Natural killer cell (primary cell): ENCODE measurements around the gene VARS1. TPM values are rescaled to one million over a fixed set of nuclear protein-coding genes. Genes with fewer than 3 reads are reported as not detected.
"Not testable (repeated sequence)": the region's sequence is repeated elsewhere in the genome, so short reads cannot be mapped to it uniquely, and the experiment has no call there.

Source experiments
- ATAC-seq, 3 donors: fragments of 150-1000 bp in 2 of 3; fragments of 200-7000 bp in 1 of 3; cut with Tn5 transposase; 1 replicate in 1 of 3; 2 replicates in 2 of 3; pipeline ENCODE4 v1.10.0; 2021; ENCODE audit warnings: mild to moderate bottlenecking in 2 of 3, moderate library complexity in 2 of 3
- DNase-seq, 2 donors: peaks; one replicate each; pipeline versions ENCODE4 v3.0.0 to v3.0.0-alpha.2; 2013 to 2021; ENCODE audit warnings: mixed read lengths in 1 of 2
- H3K27ac ChIP-seq: one replicate; pipeline ENCODE4 v1.5.1; 2013; ENCODE audit warnings: mild to moderate bottlenecking, low read length
- H3K27me3 ChIP-seq: one replicate; pipeline ENCODE4 v1.6.1; 2013; ENCODE audit warnings: low read length; ENCODE audit not compliant: control insufficient read depth, insufficient read depth
- H3K36me3 ChIP-seq: one replicate; pipeline ENCODE4 v1.6.1; 2013; ENCODE audit warnings: low read length; ENCODE audit not compliant: control insufficient read depth, insufficient read depth
- H3K4me1 ChIP-seq: one replicate; pipeline ENCODE4 v1.6.1; 2013; ENCODE audit warnings: low read length; ENCODE audit not compliant: control insufficient read depth, insufficient read depth
- H3K4me3 ChIP-seq: one replicate; pipeline ENCODE4 v1.5.1; 2013; ENCODE audit warnings: low read length
- H3K9me3 ChIP-seq: one replicate; pipeline ENCODE4 v1.6.1; 2013; ENCODE audit warnings: low read length; ENCODE audit not compliant: control insufficient read depth, insufficient read depth
- H3K27ac Mint-ChIP-seq, 2 donors: one replicate each; pipeline ENCODE4 v1.8.0; 2022; ENCODE audit warnings: mild to moderate bottlenecking in 2 of 2, mixed read lengths in 2 of 2, moderate library complexity in 1 of 2
- H3K27me3 Mint-ChIP-seq, 2 donors: one replicate each; pipeline ENCODE4 v1.8.0; 2022; ENCODE audit warnings: low read depth in 2 of 2, mixed read lengths in 2 of 2
- H3K36me3 Mint-ChIP-seq: one replicate; pipeline ENCODE4 v1.8.0; 2022; ENCODE audit warnings: mixed read lengths
- H3K4me1 Mint-ChIP-seq, 2 donors: one replicate each; pipeline ENCODE4 v1.8.0; 2022; ENCODE audit warnings: mixed read lengths in 2 of 2
- H3K4me3 Mint-ChIP-seq: one replicate; pipeline ENCODE4 v1.8.0; 2022; ENCODE audit warnings: mild to moderate bottlenecking, moderate library complexity, mixed read lengths
- H3K9me3 Mint-ChIP-seq, 2 donors: one replicate each; pipeline ENCODE4 v1.8.0; 2022; ENCODE audit warnings: mixed read lengths in 2 of 2
- WGBS: methylation state at CpG from one replicate; pipeline ENCODE4 v1.1.7; 2013; ENCODE audit warnings: missing lambda C conversion rate; ENCODE audit not compliant: insufficient coverage; 5-methylcytosine and 5-hydroxymethylcytosine counted together
- intact Hi-C: fragments of 100-400 bp; cut with micrococcal nuclease; formaldehyde crosslinking; loops from one replicate; pipeline ENCODE4 v1.14.2; 2022
- total RNA-seq, 4 donors: library from RNA; stranded (reverse); fragments of 120-200 nt in 1 of 4; gene quantifications; one replicate each; pipeline versions ENCODE4 v1.2.3 to v1.2.4, GENCODE V29; 2013 to 2022
- TF ChIP-seq, protein P1 (sequence below): fragments of 200-600 bp; IDR thresholded peaks from one replicate; pipeline ENCODE4 v1.8.0; 2022; ENCODE audit warnings: antibody characterized with exemption

The VARS1 gene
- total RNA-seq, 3 donors from 2014 or later (not counting 1 experiment from before 2014, with no cell fraction given), result 45.2 to 58.6 (median 49.2) TPM

DNA sequence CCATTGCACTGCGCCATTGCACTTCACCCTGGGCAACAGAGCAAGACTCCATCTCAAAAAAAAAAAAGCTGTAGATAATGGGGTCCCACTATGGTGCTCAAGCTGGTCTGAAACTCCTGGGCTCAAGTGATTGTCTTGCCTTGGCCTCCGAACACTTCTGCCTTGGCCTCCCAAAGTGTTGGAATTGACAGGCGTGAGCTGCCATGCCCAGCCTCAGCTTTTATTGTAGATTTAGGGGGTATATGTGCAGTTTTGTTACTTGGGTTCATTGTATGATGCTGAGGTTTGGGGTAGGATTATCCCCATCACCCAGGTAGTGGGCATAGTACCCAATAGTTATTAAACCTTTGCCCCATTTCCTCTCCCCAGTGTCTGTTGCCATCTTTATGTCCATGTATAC is 43.4 kb upstream of the VARS1 start:
- no peaks in the 10 kb centered on the region for H3K9me3 ChIP-seq
- no peak for ATAC-seq
- Mint-ChIP-seq H3K36me3 (peaks cover 6% of the 10 kb centered on the region), H3K27ac (no peak overlapping the region), H3K4me1 (peaks cover 34 to 35% of the 10 kb centered on the region in 2 donors), H3K27me3 (no peaks in the 10 kb centered on the region), H3K4me3 (no peak overlapping the region), H3K9me3 (no peaks in the 10 kb centered on the region)
- peaks cover 34% of the 10 kb centered on the region for H3K36me3 ChIP-seq
- no peak overlapping the region for H3K4me3 ChIP-seq
- intact Hi-C loops, result no loop called here
- H3K27me3 ChIP-seq, result no peaks in the 10 kb centered on the region
- no peak for DNase-seq
- no peak overlapping the region for H3K27ac ChIP-seq
- WGBS, result 98% methylated on average over 3 of the region's 3 CpGs
- TF ChIP-seq, protein P1, sequence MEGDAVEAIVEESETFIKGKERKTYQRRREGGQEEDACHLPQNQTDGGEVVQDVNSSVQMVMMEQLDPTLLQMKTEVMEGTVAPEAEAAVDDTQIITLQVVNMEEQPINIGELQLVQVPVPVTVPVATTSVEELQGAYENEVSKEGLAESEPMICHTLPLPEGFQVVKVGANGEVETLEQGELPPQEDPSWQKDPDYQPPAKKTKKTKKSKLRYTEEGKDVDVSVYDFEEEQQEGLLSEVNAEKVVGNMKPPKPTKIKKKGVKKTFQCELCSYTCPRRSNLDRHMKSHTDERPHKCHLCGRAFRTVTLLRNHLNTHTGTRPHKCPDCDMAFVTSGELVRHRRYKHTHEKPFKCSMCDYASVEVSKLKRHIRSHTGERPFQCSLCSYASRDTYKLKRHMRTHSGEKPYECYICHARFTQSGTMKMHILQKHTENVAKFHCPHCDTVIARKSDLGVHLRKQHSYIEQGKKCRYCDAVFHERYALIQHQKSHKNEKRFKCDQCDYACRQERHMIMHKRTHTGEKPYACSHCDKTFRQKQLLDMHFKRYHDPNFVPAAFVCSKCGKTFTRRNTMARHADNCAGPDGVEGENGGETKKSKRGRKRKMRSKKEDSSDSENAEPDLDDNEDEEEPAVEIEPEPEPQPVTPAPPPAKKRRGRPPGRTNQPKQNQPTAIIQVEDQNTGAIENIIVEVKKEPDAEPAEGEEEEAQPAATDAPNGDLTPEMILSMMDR, result no peak
- H3K4me1 ChIP-seq, result peaks cover 41% of the 10 kb centered on the region

DNA sequence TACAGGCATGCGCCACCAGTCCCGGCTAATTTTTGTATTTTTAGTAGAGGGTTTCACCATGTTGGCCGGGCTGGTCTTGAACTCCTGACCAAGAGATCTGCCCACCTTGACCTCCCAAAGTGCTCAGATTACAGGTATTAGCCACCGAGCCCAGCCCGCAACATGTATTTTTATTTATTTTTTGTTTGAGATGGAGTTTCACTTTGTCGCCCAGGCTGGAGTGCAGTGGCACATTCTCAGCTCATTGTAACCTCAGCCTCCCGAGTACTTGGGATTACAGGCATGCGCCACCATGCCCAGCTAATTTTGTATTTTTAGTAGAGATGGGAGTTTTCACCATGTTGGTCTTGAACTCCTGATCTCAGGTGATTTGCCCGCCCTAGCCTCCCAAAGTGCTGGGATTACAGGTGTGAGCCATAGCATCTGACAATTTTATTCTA is 42.6 kb upstream of the VARS1 start:
- H3K27me3 Mint-ChIP-seq, H3K4me3 Mint-ChIP-seq, H3K9me3 Mint-ChIP-seq, ATAC-seq, H3K27me3 ChIP-seq, H3K36me3 Mint-ChIP-seq, H3K9me3 ChIP-seq, DNase-seq, H3K4me3 ChIP-seq, intact Hi-C loops, H3K27ac ChIP-seq: not testable (repeated sequence)
- WGBS, result 81% methylated on average over 9 of the region's 9 CpGs
- Histone ChIP-seq H3K36me3 (peaks cover 34% of the 10 kb centered on the region), H3K4me1 (peaks cover 48% of the 10 kb centered on the region)
- Mint-ChIP-seq H3K27ac (peak overlapping the region in 1 of 2 donors; percentile 94), H3K4me1 (peaks cover 34 to 35% of the 10 kb centered on the region in 2 donors)

DNA sequence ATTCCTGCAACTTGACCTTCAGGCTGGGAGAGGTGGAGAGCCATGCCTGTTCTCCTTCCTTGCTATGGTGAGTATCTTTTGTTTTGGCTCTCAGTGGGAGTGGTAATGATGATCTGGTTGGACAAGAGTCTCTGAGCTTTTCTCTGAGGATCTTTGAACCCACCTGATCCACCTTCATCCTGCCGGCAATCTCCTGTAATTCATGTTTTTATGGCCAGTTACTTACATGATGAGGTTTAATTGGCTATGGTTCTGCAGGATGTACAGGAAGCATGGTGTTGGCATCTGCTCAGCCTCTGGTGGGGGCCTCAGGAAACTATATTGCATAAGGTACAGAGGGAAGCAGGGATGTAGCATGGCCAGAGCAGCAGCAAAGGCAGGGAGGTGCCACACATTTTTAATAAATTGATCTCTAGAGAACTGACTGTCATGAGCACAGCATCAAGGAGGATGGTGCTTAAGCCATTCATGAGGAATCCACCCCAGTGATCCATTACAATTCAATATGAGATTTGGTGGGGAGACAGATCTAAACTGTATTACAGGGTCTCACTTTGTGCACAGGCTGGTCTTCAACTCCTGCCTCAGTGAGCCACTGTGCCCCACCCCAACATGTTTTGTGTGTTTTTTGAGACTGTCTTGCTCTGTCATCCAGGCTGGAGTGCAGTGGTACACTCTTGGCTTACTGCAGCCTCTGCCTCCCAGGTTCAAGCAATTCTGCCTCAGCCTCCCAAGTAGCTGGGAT is 42.0 kb upstream of the VARS1 start:
- Histone ChIP-seq H3K4me1 (peaks cover 51% of the 10 kb centered on the region), H3K27me3 (no peaks in the 10 kb centered on the region), H3K4me3 (no peak overlapping the region), H3K27ac (peak overlapping the region; percentile 98), H3K9me3 (no peaks in the 10 kb centered on the region), H3K36me3 (peaks cover 34% of the 10 kb centered on the region)
- no peak for ATAC-seq
- peaks cover 6% of the 10 kb centered on the region for H3K36me3 Mint-ChIP-seq
- H3K9me3 Mint-ChIP-seq, result no peaks in the 10 kb centered on the region
- H3K4me1 Mint-ChIP-seq, result peaks cover 34 to 35% of the 10 kb centered on the region in 2 donors
- peak overlapping the region; percentile 94 to 96 for H3K27ac Mint-ChIP-seq
- peak in 1 of 2 donors; percentile 24 for DNase-seq
- no peaks in the 10 kb centered on the region for H3K27me3 Mint-ChIP-seq
- intact Hi-C loops, result no loop called here
- TF ChIP-seq, protein P1, result no peak
- H3K4me3 Mint-ChIP-seq, result peak overlapping the region; percentile 88
- no CpG with 5 or more reads among the region's 1 CpG for WGBS

DNA sequence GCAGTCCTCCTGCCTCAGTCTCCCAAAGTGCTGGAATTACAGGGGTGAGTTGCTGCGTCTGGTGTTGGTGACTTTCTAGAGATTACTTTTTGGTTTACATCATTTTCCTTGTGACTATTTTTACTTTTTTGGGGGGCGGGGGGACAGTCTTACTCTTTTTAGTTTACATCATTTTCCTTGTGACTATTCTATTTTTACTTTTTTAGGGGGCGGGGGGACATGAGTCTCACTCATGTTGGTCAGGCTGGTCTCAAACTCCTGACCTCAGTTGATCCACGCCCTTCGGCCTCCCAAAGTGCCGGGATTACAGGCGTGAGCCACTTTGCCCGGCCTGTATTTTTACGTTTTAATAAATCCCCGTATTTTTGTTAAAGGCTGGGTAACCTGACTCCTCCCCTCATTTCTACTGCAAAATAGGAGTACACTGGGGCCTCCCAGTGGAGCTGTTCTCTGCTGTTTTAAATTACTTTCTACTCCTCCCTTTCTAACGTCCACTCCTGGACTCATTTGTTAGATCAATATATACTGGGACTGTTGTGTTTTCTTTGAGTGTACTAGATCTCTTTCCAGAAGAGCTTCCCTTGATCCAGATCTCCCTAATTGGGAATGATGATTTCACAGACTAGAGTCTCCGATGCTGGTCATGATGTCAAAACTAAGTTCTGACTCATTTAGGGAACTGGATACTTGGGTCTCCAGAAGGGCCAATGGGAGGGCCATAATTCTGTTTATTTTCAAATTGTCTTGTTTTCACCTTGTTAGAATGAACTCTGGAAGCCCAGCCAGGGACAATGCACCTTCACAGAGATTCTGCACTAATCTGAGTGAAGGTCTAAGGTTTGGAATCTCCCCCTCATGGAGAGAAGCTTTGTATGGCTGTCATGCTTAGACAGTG is 41.2 kb upstream of the VARS1 start:
- Mint-ChIP-seq H3K4me1 (peaks cover 34 to 35% of the 10 kb centered on the region in 2 donors), H3K27me3 (no peaks in the 10 kb centered on the region), H3K36me3 (peaks cover 6% of the 10 kb centered on the region), H3K4me3 (peak overlapping the region; percentile 88), H3K9me3 (no peaks in the 10 kb centered on the region), H3K27ac (peak overlapping the region; percentile 94 to 96)
- intact Hi-C loops, result no loop called here
- peak overlapping the region; percentile 98 for H3K27ac ChIP-seq
- H3K27me3 ChIP-seq, result no peaks in the 10 kb centered on the region
- H3K9me3 ChIP-seq, result no peaks in the 10 kb centered on the region
- WGBS, result 47% methylated on average over 10 of the region's 12 CpGs
- H3K4me1 ChIP-seq, result peaks cover 51% of the 10 kb centered on the region
- ATAC-seq (no peak), DNase-seq (peak in 1 of 2 donors; percentile 62)
- peaks cover 34% of the 10 kb centered on the region for H3K36me3 ChIP-seq
- TF ChIP-seq, protein P1, result no peak
- H3K4me3 ChIP-seq, result no peak overlapping the region
